KMS-11 (cell line): ENCODE measurements around the gene POLDIP2.

Experiments
- H2AFZ ChIP-seq: fragments of 200-600 bp; sonication (generic); 2 replicates; pipeline ENCODE4 v1.6.1; 2016; ENCODE audit warnings: antibody characterized with exemption, mixed run types, low read depth
- H3K27ac ChIP-seq: fragments of 200-600 bp; sonication (generic); 2 replicates; pipeline ENCODE4 v1.6.1; 2016; ENCODE audit warnings: mild to moderate bottlenecking, mixed run types
- H3K27me3 ChIP-seq: fragments of 200-600 bp; sonication (generic); 2 replicates; pipeline ENCODE4 v1.6.1; 2017; ENCODE audit warnings: mild to moderate bottlenecking, low read depth, mixed run types, moderate library complexity; ENCODE audit not compliant: insufficient read depth
- H3K36me3 ChIP-seq: fragments of 200-600 bp; sonication (generic); 2 replicates; pipeline ENCODE4 v1.6.1; 2017; ENCODE audit warnings: mild to moderate bottlenecking, mixed run types; ENCODE audit not compliant: insufficient read depth
- H3K4me1 ChIP-seq: fragments of 200-600 bp; sonication (generic); 2 replicates; pipeline ENCODE4 v1.6.1; 2016; ENCODE audit warnings: mild to moderate bottlenecking, low read depth, mixed run types; ENCODE audit not compliant: poor library complexity, severe bottlenecking
- H3K4me2 ChIP-seq: fragments of 200-600 bp; sonication (generic); 2 replicates; pipeline ENCODE4 v1.7.0; 2016; ENCODE audit warnings: mild to moderate bottlenecking, mixed run types
- H3K4me3 ChIP-seq: fragments of 200-600 bp; sonication (generic); IDR thresholded peaks from 2 replicates; pipeline ENCODE4 v1.6.1; 2017; ENCODE audit warnings: low read depth, low read length, mixed read lengths; ENCODE audit not compliant: insufficient read depth
- H3K79me2 ChIP-seq: fragments of 200-600 bp; sonication (generic); 2 replicates; pipeline ENCODE4 v1.6.1; 2016; ENCODE audit warnings: low read depth, mixed run types; ENCODE audit not compliant: insufficient read depth
- H3K9ac ChIP-seq: fragments of 200-600 bp; sonication (generic); 2 replicates; pipeline ENCODE4 v1.6.1; 2016; ENCODE audit warnings: mild to moderate bottlenecking, mixed run types
- H4K20me1 ChIP-seq: fragments of 200-600 bp; sonication (generic); 2 replicates; pipeline ENCODE4 v1.6.1; 2016; ENCODE audit warnings: mild to moderate bottlenecking, mixed run types; ENCODE audit not compliant: insufficient read depth
- CTCF ChIP-seq: fragments of 200-600 bp; sonication (generic); conservative IDR thresholded peaks from 2 replicates; pipeline ENCODE4 v1.6.1; 2017; ENCODE audit warnings: low read depth, mild to moderate bottlenecking, antibody characterized with exemption, low read length, moderate library complexity, mixed read lengths

POLDIP2 gene

DNA sequence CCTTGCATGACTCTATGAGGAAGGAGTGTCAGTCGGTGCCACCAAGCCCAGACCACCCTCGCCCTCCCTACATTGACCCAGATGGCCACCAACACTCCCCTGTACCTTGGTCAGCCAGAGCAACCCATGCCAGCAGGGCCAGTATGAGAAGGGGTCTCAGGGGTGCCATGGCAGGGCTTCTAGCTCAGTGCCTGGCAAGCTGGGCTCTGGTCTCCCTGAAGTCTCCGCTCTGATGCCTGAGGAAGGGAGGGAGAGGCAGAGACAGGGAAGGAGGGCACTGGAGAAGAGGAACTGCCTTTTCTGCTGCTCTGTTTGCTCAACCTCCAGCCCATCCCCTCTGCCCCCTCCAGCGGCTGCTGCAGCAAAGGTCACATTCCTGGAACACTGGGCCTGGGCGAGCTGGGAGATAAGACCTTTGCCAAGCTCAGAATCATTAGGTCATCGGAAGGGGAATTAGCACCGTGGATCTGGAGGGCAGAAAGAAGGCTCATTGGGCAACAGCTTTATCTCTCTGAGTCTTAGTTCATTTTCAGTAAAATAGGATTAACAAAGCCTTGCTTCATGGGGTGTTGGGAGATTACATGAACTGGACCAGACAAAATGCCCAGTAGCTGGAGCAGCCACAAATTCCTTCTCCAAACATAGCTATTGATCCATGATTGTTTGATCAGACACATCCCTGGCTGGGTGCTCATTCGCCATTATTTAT lies 12.9 kb upstream of the POLDIP2 start, which contains the start of gene VTN:
Gene VTN (minus strand): TSS at position 273 of the 709 bp plus-strand sequence. CDS start 104 bp downstream, at position 169.
- H3K4me3 ChIP-seq: no peak within 1 kb of the TSS
- H2AFZ ChIP-seq: peak within 1 kb of the TSS; percentile 98; the same call in 1 of the 2 replicates
- peaks cover 18% of the 10 kb centered on the region for H3K4me1 ChIP-seq
- no peaks in the 10 kb centered on the region for H4K20me1 ChIP-seq
- no peak within 1 kb of the TSS for H3K27ac ChIP-seq
- no peaks in the 10 kb centered on the region; the same call in 1 of the 2 replicates for H3K27me3 ChIP-seq
- H3K9ac ChIP-seq: no peak within 1 kb of the TSS
- H3K36me3 ChIP-seq: no peaks in the 10 kb centered on the region
- H3K79me2 ChIP-seq: no peaks in the 10 kb centered on the region
- no peak for TF ChIP-seq CTCF
- peak within 1 kb of the TSS; percentile 94 for H3K4me2 ChIP-seq

GRCh38 chr17:28369684-28370034 lies 12.3 kb upstream of the POLDIP2 start:
- H3K4me1 ChIP-seq: peaks cover 18% of the 10 kb centered on the region

GRCh38 chr17:28368915-28369683 lies 11.8 kb upstream of the POLDIP2 start:
- no peaks in the 10 kb centered on the region for H3K36me3 ChIP-seq
- H3K27ac ChIP-seq: no peak overlapping the region
- H3K79me2 ChIP-seq: no peaks in the 10 kb centered on the region
- TF ChIP-seq CTCF: no peak
- no peak overlapping the region for H3K4me2 ChIP-seq
- H3K4me1 ChIP-seq: peaks cover 18% of the 10 kb centered on the region
- H3K27me3 ChIP-seq: no peaks in the 10 kb centered on the region; the same call in 1 of the 2 replicates
- H3K4me3 ChIP-seq: no peak overlapping the region
- H3K9ac ChIP-seq: no peak overlapping the region
- H4K20me1 ChIP-seq: no peaks in the 10 kb centered on the region
- no peak overlapping the region for H2AFZ ChIP-seq

More at GRCh38 chr17:28369684-28370034, 12.3 kb upstream of the POLDIP2 start:
- Histone ChIP-seq H2AFZ (no peak overlapping the region), H3K4me3 (no peak overlapping the region), H3K4me2 (no peak overlapping the region), H3K27me3 (no peaks in the 10 kb centered on the region; the same call in 1 of the 2 replicates), H3K9ac (no peak overlapping the region), H3K79me2 (no peaks in the 10 kb centered on the region), H3K36me3 (no peaks in the 10 kb centered on the region), H3K27ac (no peak overlapping the region), H4K20me1 (no peaks in the 10 kb centered on the region)
- TF ChIP-seq CTCF: no peak

DNA sequence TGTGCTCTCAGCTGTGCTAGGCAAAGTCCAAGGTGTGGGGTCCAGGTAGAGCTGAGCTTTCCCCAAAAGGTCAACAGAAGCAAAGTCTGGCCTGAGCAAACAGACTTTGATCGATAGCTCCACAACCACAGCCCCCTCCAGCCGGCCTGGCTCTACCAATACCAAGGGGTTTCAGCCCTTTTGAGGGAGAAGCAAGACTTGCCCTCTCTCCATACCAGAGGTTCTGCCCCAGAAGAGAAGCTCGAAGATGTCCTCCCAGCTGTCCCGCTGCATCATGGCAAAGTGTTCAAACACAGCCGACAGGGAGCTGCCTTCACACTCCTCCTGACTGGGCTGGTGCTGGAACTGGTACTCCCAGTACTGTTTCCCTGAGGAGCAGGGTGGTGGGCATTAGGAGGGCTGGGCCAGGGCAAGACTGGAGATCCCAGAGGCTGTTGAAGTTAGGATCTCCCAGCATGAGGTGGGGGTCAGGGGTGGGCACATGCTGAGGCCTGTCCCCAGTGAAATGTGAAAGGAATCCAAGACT lies 11.0 kb upstream of the POLDIP2 start:
- Histone ChIP-seq H3K27me3 (no peaks in the 10 kb centered on the region; the same call in 1 of the 2 replicates), H3K4me1 (peaks cover 14% of the 10 kb centered on the region), H4K20me1 (no peaks in the 10 kb centered on the region), H3K4me3 (no peak overlapping the region), H2AFZ (no peak overlapping the region), H3K9ac (no peak overlapping the region), H3K36me3 (no peaks in the 10 kb centered on the region), H3K4me2 (no peak overlapping the region), H3K27ac (no peak overlapping the region), H3K79me2 (no peaks in the 10 kb centered on the region)
- no peak for TF ChIP-seq CTCF
